ENCODE data around the gene PIGW.
"Not testable (repeated sequence)": the region's sequence is repeated elsewhere in the genome, so short reads cannot be mapped to it uniquely, and the experiment has no call there.

PIGW gene

DNA sequence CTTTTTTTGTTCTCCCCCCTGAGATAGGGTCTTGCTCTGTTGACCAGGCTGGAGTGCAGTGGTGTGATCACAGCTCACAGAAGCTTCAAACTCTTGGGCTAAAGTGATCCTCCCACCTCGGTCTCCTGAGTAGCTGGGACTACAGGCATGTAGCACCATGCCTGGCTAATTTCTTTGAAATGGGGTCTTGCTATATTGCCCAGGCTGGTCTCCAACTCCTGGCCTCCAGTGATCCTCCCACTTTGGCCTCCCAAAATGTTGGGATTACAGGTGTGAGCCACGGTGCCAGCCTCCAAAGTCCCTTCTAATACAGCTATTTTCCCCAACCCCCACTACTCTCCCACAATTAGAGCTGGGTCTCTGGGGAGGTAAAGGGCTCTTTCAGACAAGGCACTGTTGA lies 26.3 kb upstream of the PIGW start:
- DNase-seq: not testable (repeated sequence)

DNA sequence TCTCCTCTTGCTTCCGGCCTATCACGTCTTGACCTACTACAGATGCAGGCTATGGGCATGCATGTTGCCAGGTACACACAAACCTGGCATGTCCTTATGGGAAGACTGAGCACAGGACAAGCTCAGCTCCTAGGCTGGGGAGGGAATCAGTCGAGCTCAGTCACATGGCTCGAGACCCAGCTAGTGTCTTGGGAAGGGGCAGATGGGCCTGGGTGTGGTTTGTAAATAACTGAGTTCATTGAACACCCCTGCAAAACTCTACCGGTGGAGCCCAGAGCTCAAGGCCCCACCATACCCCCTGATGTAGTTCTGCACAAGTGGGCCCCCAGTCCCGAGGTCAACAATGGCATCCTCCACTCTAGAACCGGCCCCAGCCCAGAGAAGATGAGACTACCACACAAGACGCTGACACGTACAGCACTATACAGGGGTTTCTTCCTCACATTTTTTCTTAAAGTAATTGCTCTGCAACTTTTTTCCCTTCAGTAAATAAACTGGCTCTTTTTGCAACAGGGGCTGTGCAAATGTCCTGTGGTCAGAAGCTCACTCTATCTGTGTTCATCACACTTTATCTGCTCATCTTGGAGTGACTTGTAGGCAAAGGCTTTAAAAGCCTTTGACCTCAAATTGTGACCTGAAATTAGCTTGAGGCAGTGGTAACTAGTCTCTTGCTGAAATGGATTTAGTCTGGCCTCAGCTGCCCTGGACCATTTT lies 25.4 kb upstream of the PIGW start:
- DNase-seq: no peak

DNA sequence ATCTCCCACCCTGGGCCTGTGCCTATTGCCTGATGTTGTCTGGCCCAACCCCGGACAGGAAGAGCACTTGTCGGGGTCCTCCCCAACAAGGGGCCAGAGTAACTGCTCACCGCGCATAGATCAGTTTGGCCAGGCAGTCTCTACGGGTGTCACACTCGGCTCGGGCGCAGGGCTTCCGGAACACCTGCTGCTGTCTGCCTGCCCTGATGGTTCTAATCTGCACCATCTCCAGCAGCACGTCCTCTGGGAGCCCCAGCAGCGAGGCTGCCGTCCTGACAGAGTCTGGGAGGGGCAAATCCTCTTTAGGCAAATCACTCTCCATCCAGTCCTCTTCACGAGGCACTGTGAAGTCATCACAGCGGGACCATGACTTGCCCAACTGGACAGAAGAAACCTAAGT lies 24.2 kb upstream of the PIGW start:
- no peak for DNase-seq

- DNase-seq: no peak
Measured at GRCh38 chr17:36511216-36511615, 23.6 kb upstream of the PIGW start.

DNA sequence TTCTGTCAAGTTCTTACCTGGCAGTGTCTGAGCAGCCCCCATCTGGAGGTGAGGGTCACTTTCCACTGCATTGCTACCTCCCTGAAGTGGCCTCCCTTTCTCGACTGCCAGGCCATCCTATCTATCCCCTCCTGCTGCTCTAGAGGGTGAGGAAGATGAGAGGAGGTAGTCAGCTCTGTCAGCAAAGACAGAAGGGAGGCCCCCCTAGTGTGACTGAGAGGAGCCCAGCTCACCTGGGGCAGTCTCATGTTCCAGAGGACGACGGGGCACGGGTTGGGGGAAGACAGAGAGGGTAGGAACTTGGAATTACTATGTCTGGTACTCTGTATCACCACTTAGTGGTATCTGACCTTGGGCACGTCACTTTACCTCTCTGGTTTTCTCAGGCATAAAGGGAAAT lies 22.1 kb upstream of the PIGW start:
- no peak for DNase-seq

DNA sequence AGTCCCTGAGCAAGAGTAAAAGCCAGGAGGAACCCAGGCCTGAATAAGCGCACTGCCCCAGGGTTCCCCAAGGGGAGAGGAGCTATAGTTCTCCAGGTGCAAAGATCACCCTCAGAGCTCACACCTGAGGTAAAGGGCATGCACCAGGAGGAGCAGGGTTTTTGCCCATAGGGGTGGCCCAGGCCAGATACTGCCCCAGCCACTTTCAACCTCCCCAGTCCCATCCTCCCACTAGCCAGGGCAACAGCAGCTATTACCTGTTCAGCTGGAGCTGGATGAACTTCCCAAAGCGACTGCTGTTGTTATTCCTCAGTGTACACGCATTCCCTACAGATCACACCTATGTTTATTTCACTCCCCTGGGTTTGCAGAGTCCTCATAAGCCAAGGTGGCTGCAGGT lies 19.9 kb upstream of the PIGW start:
- no peak for DNase-seq

DNA sequence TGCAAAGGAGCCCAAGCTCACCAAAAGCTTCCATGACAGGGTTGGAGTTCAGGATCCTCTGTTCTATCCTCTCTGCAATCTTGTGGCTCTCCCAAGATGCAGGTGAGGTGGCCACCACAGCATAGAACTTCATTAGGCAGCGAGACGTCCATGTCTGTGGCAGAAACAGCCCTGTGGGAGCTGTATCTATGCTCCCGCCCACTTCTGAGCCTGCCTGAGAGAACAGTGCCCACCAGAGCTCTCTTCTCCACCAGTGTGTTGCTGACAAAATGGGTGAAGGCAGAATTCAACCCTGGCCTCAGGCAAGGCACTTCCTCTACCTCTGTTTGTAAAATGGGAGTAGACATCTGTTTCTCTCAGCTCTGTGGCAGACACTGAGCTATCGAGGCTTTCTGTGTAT lies 18.9 kb upstream of the PIGW start:
- DNase-seq: no peak

DNA sequence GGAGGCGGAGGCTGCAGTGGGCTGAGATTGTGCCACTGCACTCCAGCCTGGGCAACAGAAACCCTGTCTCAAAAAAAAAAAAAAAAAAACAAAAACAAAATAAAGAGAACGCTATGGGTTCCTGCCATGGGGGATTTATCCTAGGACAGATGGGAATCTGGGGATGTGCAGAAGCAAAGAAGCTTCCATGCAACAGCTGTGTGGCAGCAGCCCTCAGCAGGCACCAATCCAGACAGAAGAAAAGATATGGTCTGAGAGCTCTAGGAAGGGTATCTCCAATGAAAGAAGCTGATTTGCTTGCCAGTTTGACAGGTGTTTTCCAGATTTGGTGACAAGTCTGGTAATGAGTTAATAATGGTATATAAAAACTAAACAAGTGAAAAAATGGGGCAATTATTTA lies 11.7 kb upstream of the PIGW start:
- DNase-seq: no peak

DNA sequence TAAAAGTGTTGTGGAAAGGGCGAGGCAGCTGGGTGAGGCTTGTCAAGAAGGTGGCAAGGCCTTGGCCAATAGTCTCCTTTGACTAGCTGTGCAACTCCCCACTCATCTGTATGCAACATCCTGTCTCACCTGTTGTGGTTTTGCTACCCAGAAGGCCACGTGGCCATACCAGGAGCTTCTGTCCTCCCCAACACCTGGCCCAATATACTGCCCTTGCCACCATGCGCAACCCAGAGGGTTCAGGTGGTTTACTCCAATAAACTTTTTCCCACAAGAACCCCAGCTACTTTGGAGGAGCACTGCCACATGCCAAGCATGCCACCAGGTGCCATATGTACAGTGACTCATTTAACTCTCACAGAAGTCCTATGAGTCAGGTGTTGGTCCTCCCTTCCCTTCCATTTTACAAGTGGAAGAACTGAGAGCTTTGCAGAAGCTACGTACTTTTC lies 10.3 kb upstream of the PIGW start:
- no peak for DNase-seq

- DNase-seq: no peak
Measured at GRCh38 chr17:36525113-36525512, 9.7 kb upstream of the PIGW start.

DNA sequence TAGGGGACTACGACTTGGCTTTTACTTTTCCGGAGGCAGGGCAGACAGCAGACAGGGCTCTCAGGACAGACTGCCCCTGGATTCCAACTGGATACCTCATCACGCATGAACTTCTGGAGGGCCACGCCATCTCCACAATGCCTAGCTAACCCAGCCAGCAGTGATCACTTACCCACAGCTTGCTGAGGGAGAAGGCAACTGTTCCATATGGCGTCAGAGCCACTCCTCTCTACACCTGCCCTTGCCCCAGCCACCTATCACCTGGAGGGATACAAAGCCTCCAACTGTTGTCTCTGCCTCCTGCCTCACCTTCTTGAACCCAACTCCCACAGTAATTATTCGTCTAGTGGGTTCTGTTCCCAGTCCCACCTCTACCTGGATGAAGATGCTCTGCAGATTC lies 8.9 kb upstream of the PIGW start:
- DNase-seq: no peak

GRCh38 chr17:36527621-36528250 lies 7.1 kb upstream of the PIGW start:
- DNase-seq: no peak

DNA sequence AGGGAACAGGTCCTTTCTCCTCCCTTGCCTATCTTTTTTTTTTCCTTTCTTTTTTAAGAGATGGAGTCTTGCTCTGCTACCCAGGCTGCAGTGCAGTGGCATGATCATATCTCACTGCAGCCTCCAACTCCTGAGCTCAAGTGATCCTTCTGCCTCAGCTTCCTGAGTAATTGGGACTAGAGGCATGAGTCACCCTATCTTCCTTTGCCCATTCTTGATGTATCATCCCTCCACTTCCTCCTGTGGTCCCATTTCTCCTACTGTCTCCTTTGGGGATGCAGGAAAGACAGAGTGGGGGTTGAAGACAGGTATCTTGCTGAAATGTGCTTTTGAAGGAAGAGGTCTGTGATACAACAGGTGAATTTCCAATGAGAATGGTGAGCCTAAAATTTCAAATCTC lies 5.7 kb upstream of the PIGW start:
- DNase-seq: no peak

GRCh38 chr17:36532435-36532975 lies 2.3 kb upstream of the PIGW start:
- no peak for DNase-seq

DNA sequence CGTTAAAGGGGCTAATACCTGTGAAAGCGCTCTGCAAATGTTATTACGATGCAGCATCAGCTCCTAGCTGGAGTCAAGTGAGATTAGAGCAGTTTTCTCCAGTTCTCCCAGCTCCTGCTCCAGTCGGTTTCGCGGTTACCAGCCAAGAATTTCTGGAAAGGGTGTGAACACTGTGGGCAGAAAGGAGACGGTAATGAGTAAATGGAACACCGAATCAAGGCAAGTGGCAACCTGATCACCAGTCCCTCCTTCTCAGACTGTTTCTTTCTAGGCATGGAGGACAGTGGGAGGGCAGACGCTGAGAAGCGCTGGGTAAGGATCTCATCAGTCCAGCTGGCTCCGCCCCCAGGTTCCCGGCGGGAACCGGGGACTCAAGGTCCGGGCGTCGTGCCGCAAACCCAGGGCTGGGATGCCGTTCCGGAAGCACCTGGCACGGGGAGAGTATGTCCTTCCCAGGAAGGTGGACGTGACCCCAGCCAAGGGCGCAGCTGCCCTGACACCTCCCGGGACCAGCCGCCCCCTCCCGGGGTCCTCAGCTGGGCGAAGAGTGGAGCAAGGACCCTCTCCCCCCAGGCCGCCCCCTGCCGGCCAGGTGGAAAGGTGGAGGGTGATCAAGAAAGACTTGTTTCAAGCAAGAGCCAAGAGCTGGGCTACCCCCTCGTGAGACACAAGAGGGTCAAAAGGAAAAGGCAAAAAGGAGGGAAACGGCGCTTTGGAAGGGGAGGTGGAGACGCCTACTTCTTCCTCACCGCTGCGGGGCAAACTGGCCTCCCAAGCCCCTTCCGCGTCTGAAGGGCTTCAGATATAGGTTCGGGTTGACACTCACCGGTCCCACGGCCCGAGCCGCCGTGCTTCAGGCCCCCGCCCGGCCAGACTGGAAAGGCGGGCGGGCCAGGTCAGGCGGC lies 600 bp upstream of the PIGW start:
- peak; percentile 52 for DNase-seq

- no peak for DNase-seq
Measured at GRCh38 chr17:36535669-36536081, 888 bp downstream of the PIGW start.

DNA sequence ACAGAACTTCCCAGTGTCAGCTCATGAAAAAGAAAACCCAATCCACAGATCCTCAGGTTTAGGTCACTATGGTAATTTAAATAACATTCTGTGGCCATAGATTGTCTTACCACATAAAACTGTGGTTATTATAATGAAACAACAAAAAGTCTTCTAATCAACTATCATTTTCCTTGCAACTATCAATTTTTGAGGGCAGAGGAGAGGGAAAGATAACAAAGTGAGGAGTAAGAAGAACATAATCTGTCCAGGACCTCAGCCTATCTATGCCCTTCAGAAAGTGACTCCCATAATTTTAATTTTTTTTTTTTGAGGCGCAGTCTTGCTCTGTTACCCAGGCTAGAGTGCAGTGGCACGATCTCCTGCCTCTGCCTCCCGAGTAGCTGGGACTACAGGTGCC lies 5.9 kb downstream of the PIGW start:
- no peak for DNase-seq

GRCh38 chr17:36542755-36543154 lies 8.0 kb downstream of the PIGW start:
- no peak for DNase-seq

GRCh38 chr17:36544044-36544306 lies 9.2 kb downstream of the PIGW start:
- peak; percentile 14 for DNase-seq

DNA sequence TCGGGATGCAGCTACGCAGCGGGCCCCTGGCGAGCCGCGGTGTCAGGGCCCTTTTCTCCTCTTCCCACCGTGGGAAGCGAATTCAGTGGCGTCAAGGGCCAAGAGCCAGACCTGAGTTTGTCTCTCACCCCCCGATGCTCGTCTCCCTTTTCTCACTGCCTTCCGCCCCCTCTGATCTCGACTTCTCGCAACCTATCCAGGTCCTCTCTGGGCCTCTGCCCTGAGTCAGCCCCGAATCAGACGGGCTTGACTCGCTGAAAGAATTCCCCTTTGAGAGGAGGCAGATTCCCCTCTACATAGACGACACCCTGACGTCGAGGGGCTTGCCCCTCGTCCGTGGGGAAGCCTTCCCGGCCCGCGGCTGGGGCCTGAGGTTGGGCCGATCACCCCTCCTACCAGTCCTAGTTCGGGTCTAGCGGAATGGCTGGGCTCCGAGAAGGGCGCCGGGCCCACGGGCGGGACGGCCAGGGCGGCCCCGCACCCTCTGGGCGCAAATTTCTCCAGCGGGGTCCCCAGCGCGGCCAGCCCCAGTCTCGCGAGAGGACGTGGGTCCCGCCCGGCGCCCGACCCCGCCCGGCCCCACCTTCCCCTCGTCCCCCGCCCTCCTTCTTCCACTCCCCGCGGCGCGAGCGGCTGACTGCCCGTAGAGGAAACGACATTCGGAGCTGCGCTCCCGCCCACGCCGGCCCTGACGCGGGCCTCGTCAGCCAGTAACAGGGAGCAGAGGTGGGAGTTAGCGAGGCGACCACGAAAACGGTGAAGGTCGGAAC lies 9.7 kb downstream of the PIGW start, which contains the start of gene GGNBP2:
Gene GGNBP2 (plus strand): TSS at position 613 of the 770 bp plus-strand sequence. CDS start 806 bp downstream, outside the sequence.
- DNase-seq: peak; percentile 93

GRCh38 chr17:36545077-36545464 lies 10.3 kb downstream of the PIGW start:
- DNase-seq: no peak

DNA sequence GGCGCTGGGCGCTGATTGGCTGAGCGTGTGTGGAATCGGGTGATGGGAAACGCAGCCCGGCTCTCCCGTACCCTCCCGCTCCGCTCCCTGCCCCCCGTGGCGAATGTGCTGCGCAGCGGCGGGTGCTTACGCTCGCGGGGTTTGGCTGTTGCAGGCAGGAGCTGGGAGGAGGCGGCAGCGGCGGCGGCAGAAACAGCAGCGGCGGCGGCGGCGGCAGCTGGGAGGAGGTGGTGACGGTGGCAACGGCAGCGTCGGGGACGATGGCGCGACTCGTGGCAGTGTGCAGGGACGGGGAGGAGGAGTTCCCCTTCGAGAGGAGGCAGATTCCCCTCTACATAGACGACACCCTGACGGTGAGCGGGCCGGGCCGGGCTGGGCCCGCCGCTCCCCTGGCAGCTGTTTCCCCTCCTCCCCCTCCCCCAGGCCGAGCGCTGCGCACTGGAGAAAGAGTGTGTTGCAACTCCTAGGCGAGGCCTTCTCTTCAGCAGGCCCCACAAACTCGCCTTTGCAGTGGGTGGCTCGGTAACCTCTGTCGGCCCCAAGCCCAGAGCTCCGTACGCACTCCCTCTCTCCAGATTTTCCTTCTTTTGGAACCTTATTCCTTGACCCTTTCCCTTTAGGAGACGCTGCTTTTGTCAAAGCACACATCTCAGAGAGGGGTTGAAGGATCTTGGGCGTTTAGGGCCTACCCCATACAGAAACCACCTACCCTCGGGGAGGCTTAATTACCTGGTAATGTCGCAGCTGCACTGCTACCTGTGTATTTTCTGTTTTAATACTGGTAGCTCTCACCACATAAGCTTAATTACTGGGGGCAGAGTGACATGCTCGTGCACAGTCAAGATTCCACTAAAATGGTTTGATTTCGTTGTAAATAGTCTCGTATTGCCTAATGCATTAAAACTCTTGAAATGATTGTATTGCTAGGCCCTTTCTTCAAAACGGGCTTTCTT lies 11.0 kb downstream of the PIGW start:
- DNase-seq: peak; percentile 96

All from CD4-positive, alpha-beta T cell treated with Interferon gamma for 1 hour (primary cell).